GM12801 (cell line): ENCODE measurements around the gene TMEM125.

Experiments
- CTCF ChIP-seq: IDR thresholded peaks from one replicate; pipeline ENCODE4 v1.5.1; 2011; ENCODE audit warnings: control low read depth; ENCODE audit not compliant: insufficient read length; ENCODE audit errors: extremely low read depth

The TMEM125 gene

GRCh38 chr1:43238085-43238484 is 31.7 kb upstream of the TMEM125 start:
- no peak for TF ChIP-seq CTCF

- no peak for TF ChIP-seq CTCF
These were observed 30.8 kb upstream of the TMEM125 start for GRCh38 chr1:43238991-43239469.

- TF ChIP-seq CTCF: no peak
These were observed 30.3 kb upstream of the TMEM125 start for GRCh38 chr1:43239484-43239883.

- no peak for TF ChIP-seq CTCF
These were observed 28.4 kb upstream of the TMEM125 start for GRCh38 chr1:43241413-43241836.

GRCh38 chr1:43243299-43243698 is 26.5 kb upstream of the TMEM125 start:
- no peak for TF ChIP-seq CTCF

- no peak for TF ChIP-seq CTCF
These were observed 23.1 kb upstream of the TMEM125 start for GRCh38 chr1:43246466-43247213.

GRCh38 chr1:43247256-43247921 is 22.4 kb upstream of the TMEM125 start:
- TF ChIP-seq CTCF: no peak
